Transverse colon (tissue), 4 donors: ENCODE data around the gene MTMR1. TPM values are rescaled to one million over a fixed set of nuclear protein-coding genes. Genes with fewer than 3 reads are reported as not detected.
A peak's percentile ranks its signal among the peaks of the same experiment; 100 is the strongest.

Experiments
- DNase-seq: peaks from one replicate; pipeline ENCODE4 v3.0.0-alpha.2; 2019
- H3K27ac ChIP-seq, 4 donors: fragments of 200-600 bp; sonication (generic); 2 replicates each; pipeline ENCODE4 v1.5.1; 2016 to 2018; ENCODE audit warnings: inconsistent platforms in 4 of 4
- H3K27me3 ChIP-seq: fragments of 200-600 bp; sonication (generic); 2 replicates; pipeline ENCODE4 v1.5.1; 2017; ENCODE audit warnings: inconsistent platforms
- H3K36me3 ChIP-seq, 4 donors: fragments of 200-600 bp; sonication (generic); 2 replicates each; pipeline ENCODE4 v1.5.1; 2017 to 2019; ENCODE audit warnings: inconsistent platforms in 4 of 4
- H3K4me1 ChIP-seq, 4 donors: fragments of 200-600 bp; sonication (generic); 2 replicates each; pipeline ENCODE4 v1.5.1; 2017 to 2020; ENCODE audit warnings: inconsistent platforms in 4 of 4
- H3K4me3 ChIP-seq, 4 donors: fragments of 200-600 bp; sonication (generic); 1 replicate in 1 of 4; 2 replicates in 3 of 4; pipeline versions ENCODE4 v1.5.1 to v1.6.1; 2017 to 2019; ENCODE audit warnings: inconsistent platforms in 4 of 4
- H3K9me3 ChIP-seq, 2 donors: fragments of 200-600 bp; sonication (generic); 2 replicates each; pipeline ENCODE4 v1.5.1; 2017 to 2019; ENCODE audit warnings: inconsistent platforms in 2 of 2
- CTCF ChIP-seq, 5 experiments: fragments of 200-600 bp in 3 of 5; fragments of 450-650 bp in 2 of 5; sonication (generic) in 3 of 5; IDR thresholded peaks; 1 replicate in 2 of 5; 2 replicates in 3 of 5; pipeline ENCODE4 v1.5.1; 2016 to 2017; ENCODE audit warnings: antibody characterized with exemption in 5 of 5, inconsistent platforms in 3 of 5, mild to moderate bottlenecking in 2 of 5, moderate library complexity in 1 of 5
- EP300 ChIP-seq: sonication (generic); formaldehyde crosslinking; IDR thresholded peaks from one replicate; pipeline ENCODE4 v1.6.1; 2017; ENCODE audit warnings: antibody characterized with exemption, low read depth
- POLR2A ChIP-seq: fragments of 450-650 bp; IDR thresholded peaks from one replicate; pipeline ENCODE4 v1.6.1; 2016; ENCODE audit warnings: antibody characterized with exemption, mild to moderate bottlenecking, moderate library complexity
- POLR2AphosphoS5 ChIP-seq, 3 donors: sonication (generic); formaldehyde crosslinking; IDR thresholded peaks; one replicate each; pipeline ENCODE4 v1.6.1; 2016; ENCODE audit warnings: antibody characterized with exemption in 3 of 3
- WGBS, 2 donors: methylation state at CpG; one replicate each; pipeline ENCODE4 v1.1.5; 2018; ENCODE audit warnings: low coverage in 1 of 2; 5-methylcytosine and 5-hydroxymethylcytosine counted together
- in situ Hi-C, 4 donors: fragments of 200-750 bp; cut with MboI; loops; one replicate each; pipeline versions ENCODE4 v1.15.0 to v1.15.1; 2017; ENCODE audit warnings: low sequenced_read_pairs in 3 of 4, low pct_ligation_motif_present in 1 of 4, low pct_unique_long_range_greater_than_20kb in 1 of 4
- intact Hi-C: fragments of 100-400 bp; cut with DNase I; formaldehyde crosslinking; loops from one replicate; pipeline ENCODE4 v1.15.1; 2023; ENCODE audit warnings: low total_unique reads
- total RNA-seq, 4 donors: library from RNA; depleted of rRNA; stranded (reverse); fragments of >200 nt; gene quantifications; one replicate each; pipeline ENCODE4 v1.1.0, GENCODE V29; 2016

MTMR1 gene
- total RNA-seq, 4 donors from 2014 or later = 14.6 to 25.5 (median 21.1) TPM

- Histone ChIP-seq H3K27ac (peak overlapping the region; percentile 79 to 90 (median 86)), H3K4me1 (peaks cover 0 to 11% (median 3%) of the 10 kb centered on the region in 4 donors), H3K36me3 (no peaks in the 10 kb centered on the region), H3K9me3 (no peaks in the 10 kb centered on the region), H3K27me3 (no peaks in the 10 kb centered on the region), H3K4me3 (peak overlapping the region; percentile 43 to 61 (median 54))
- TF ChIP-seq EP300 (no peak), POLR2AphosphoS5 (IDR thresholded peaks at IDR 0.05) (no peak)
- peak; percentile 80 for DNase-seq
- in situ Hi-C loops = loop anchor here in 1 of 4 donors (25.0 kb wide), 1 partner anchor 732 kb away; no protein-coding TSS in a partner anchor
- WGBS, 2 donors = 45% methylated on average over 22 of the region's 42 CpGs; no CpG with 5 or more reads in 1 of the 2 donors
- intact Hi-C loops = loop anchor here (10.0 kb wide), 1 partner anchor 739 kb away; no protein-coding TSS in a partner anchor
Observed at GRCh38 chrX:150693725-150694574, 754 bp downstream of the MTMR1 start.

- intact Hi-C loops (loop anchor here (10.0 kb wide), 1 partner anchor 740 kb away; no protein-coding TSS in a partner anchor), in situ Hi-C loops (loop anchor here in 1 of 4 donors (25.0 kb wide), 1 partner anchor 733 kb away; no protein-coding TSS in a partner anchor)
- no peak overlapping the region for H3K4me3 ChIP-seq
Observed at GRCh38 chrX:150694738-150695410, 1.7 kb downstream of the MTMR1 start.

GRCh38 chrX:150696331-150696730 lies 3.1 kb downstream of the MTMR1 start:
- Histone ChIP-seq H3K4me1 (peaks cover 0 to 11% (median 3%) of the 10 kb centered on the region in 4 donors), H3K27me3 (no peaks in the 10 kb centered on the region), H3K4me3 (no peak overlapping the region), H3K27ac (no peak overlapping the region), H3K36me3 (no peaks in the 10 kb centered on the region), H3K9me3 (no peaks in the 10 kb centered on the region)
- no peak for DNase-seq
- 50 to 67% methylated on average over 1 of the region's 1 CpG for whole genome bisulfite sequencing, 2 donors
- TF ChIP-seq EP300 = no peak
- no peak for TF ChIP-seq POLR2A
- no peak for TF ChIP-seq POLR2AphosphoS5 (IDR thresholded peaks at IDR 0.05)
- TF ChIP-seq CTCF (IDR thresholded peaks at IDR 0.05) = no peak
- in situ Hi-C loops (loop anchor here in 1 of 4 donors (25.0 kb wide), 1 partner anchor 734 kb away; no protein-coding TSS in a partner anchor), intact Hi-C loops (loop anchor here (10.0 kb wide), 1 partner anchor 742 kb away; no protein-coding TSS in a partner anchor)

More at GRCh38 chrX:150694738-150695410, 1.7 kb downstream of the MTMR1 start:
- no peak for DNase-seq
- no peaks in the 10 kb centered on the region for H3K9me3 ChIP-seq
- 49 to 73% methylated on average over 3 to 8 of the region's 8 CpGs for WGBS, 2 donors
- H3K4me1 ChIP-seq = peaks cover 0 to 11% (median 3%) of the 10 kb centered on the region in 4 donors
- no peaks in the 10 kb centered on the region for H3K27me3 ChIP-seq
- peak overlapping the region; percentile 79 to 90 (median 86) for H3K27ac ChIP-seq
- no peaks in the 10 kb centered on the region for H3K36me3 ChIP-seq
- TF ChIP-seq CTCF (IDR thresholded peaks at IDR 0.05) (no peak), EP300 (no peak)

GRCh38 chrX:150696866-150697265 lies 3.7 kb downstream of the MTMR1 start:
- 58% methylated on average over 4 of the region's 4 CpGs; no CpG with 5 or more reads in 1 of the 2 donors for WGBS, 2 donors
- Histone ChIP-seq H3K36me3 (no peaks in the 10 kb centered on the region), H3K9me3 (no peaks in the 10 kb centered on the region), H3K27ac (no peak overlapping the region), H3K4me1 (peaks cover 0 to 11% (median 3%) of the 10 kb centered on the region in 4 donors), H3K27me3 (no peaks in the 10 kb centered on the region), H3K4me3 (no peak overlapping the region)
- intact Hi-C loops = loop anchor here (10.0 kb wide), 1 partner anchor 742 kb away; no protein-coding TSS in a partner anchor
- DNase-seq = no peak
- TF ChIP-seq POLR2AphosphoS5 (IDR thresholded peaks at IDR 0.05) (no peak), CTCF (IDR thresholded peaks at IDR 0.05) (no peak), POLR2A (no peak), EP300 (no peak)
- in situ Hi-C loops = loop anchor here in 1 of 4 donors (25.0 kb wide), 1 partner anchor 735 kb away; no protein-coding TSS in a partner anchor
